T-cell (primary cell): ENCODE results near the gene ANKS6. TPM values are rescaled to one million over a fixed set of nuclear protein-coding genes. Genes with fewer than 3 reads are reported as not detected.
A peak's percentile ranks its signal among the peaks of the same experiment; 100 is the strongest.

ENCODE experiments used
- ATAC-seq, 4 experiments: fragments of 200-7000 bp in 3 of 4; fragments of 150-1000 bp in 1 of 4; cut with Tn5 transposase; replicated peaks in 1 of 4; 1 replicate in 3 of 4; 2 replicates in 1 of 4; pipeline ENCODE4 v1.10.0; 2021; ENCODE audit warnings: moderate library complexity in 3 of 4, mild to moderate bottlenecking in 2 of 4, moderate number of reproducible peaks in 1 of 4
- CTCF ChIA-PET, 2 donors: fragments of 300-600 bp; sonication (Branson Sonifier 250); formaldehyde crosslinking; loops; one replicate each; lab custom pipeline; 2022; ENCODE audit warnings: antibody characterized with exemption in 2 of 2; lab: Charles Lee
- POLR2A ChIA-PET, 2 donors: fragments of 300-600 bp; sonication (Branson Sonifier 250); formaldehyde crosslinking; loops; one replicate each; lab custom pipeline; 2022; ENCODE audit warnings: antibody characterized with exemption in 2 of 2; lab: Charles Lee
- DNase-seq, 35 experiments: peaks; one replicate each; pipeline versions ENCODE4 v3.0.0 to v3.0.0-alpha.2; 2013 to 2023
- H3K27ac ChIP-seq: one replicate; pipeline ENCODE4 v1.5.1; 2013; ENCODE audit warnings: low read length
- H3K27me3 ChIP-seq, 2 experiments: replicated peaks in 1 of 2; 1 replicate in 1 of 2; 2 replicates in 1 of 2; pipeline versions ENCODE4 v1.6.1 to v1.7.0; 2013; ENCODE audit warnings: low read length in 1 of 2, mixed read lengths in 1 of 2; ENCODE audit not compliant: control insufficient read depth in 2 of 2, insufficient read depth in 2 of 2; ENCODE audit errors: extremely low read depth in 1 of 2
- H3K36me3 ChIP-seq, 2 donors: 1 replicate in 1 of 2; 2 replicates in 1 of 2; pipeline versions ENCODE4 v1.6.1 to v1.7.0; 2013; ENCODE audit warnings: low read length in 1 of 2; ENCODE audit not compliant: control insufficient read depth in 2 of 2, insufficient read depth in 1 of 2; ENCODE audit errors: extremely low read depth in 1 of 2
- H3K4me1 ChIP-seq, 2 experiments: 1 replicate in 1 of 2; 2 replicates in 1 of 2; pipeline versions ENCODE4 v1.6.1 to v1.7.0; 2013; ENCODE audit warnings: low read length in 2 of 2, mixed read lengths in 1 of 2; ENCODE audit not compliant: insufficient read depth in 2 of 2, control insufficient read depth in 1 of 2; ENCODE audit errors: extremely low read depth in 1 of 2
- H3K4me3 ChIP-seq, 2 donors: 1 replicate in 1 of 2; 2 replicates in 1 of 2; pipeline versions ENCODE4 v1.5.1 to v1.7.0; 2013; ENCODE audit warnings: mild to moderate bottlenecking in 2 of 2, low read length in 1 of 2, moderate library complexity in 1 of 2; ENCODE audit not compliant: control insufficient read depth in 1 of 2; ENCODE audit errors: extremely low read depth in 1 of 2
- H3K9me3 ChIP-seq: 2 replicates; pipeline ENCODE4 v1.7.0; 2013
- H3K27ac Mint-ChIP-seq, 2 donors: one replicate each; pipeline ENCODE4 v1.8.0; 2020 to 2021; ENCODE audit warnings: mild to moderate bottlenecking in 2 of 2, mixed read lengths in 2 of 2
- H3K27me3 Mint-ChIP-seq, 2 donors: one replicate each; pipeline ENCODE4 v1.8.0; 2021 to 2022; ENCODE audit warnings: mixed read lengths in 2 of 2
- H3K36me3 Mint-ChIP-seq: one replicate; pipeline ENCODE4 v1.8.0; 2021; ENCODE audit warnings: mixed read lengths
- H3K4me1 Mint-ChIP-seq, 3 donors: one replicate each; pipeline ENCODE4 v1.8.0; 2020 to 2022; ENCODE audit warnings: mixed read lengths in 3 of 3, mild to moderate bottlenecking in 1 of 3
- H3K4me3 Mint-ChIP-seq, 3 donors: one replicate each; pipeline ENCODE4 v1.8.0; 2020 to 2022; ENCODE audit warnings: mild to moderate bottlenecking in 3 of 3, mixed read lengths in 3 of 3, moderate library complexity in 3 of 3
- H3K9me3 Mint-ChIP-seq, 3 donors: one replicate each; pipeline ENCODE4 v1.8.0; 2020 to 2022; ENCODE audit warnings: mixed read lengths in 3 of 3
- WGBS: methylation state at CpG from one replicate; pipeline ENCODE4 v1.1.5; 2013; ENCODE audit warnings: missing lambda C conversion rate; ENCODE audit not compliant: insufficient coverage; 5-methylcytosine and 5-hydroxymethylcytosine counted together
- total RNA-seq, 35 experiments: library from RNA in 6 of 35; stranded (reverse) in 6 of 35; fragments of 120-200 nt in 1 of 35; gene quantifications; one replicate each; pipeline versions ENCODE4 v1.2.1 to v1.2.4 and lab custom pipeline; 2013 to 2026

The ANKS6 gene
- total RNA-seq, 5 donors from 2014 or later (not counting 1 experiment from before 2014, with no cell fraction given): 11.7 to 19.0 (median 14.1) TPM

- ChIA-PET POLR2A (no interaction called here), CTCF (no interaction called here)
- Mint-ChIP-seq H3K36me3 (peaks cover 47% of the 10 kb centered on the region), H3K4me1 (no peaks in the 10 kb centered on the region), H3K9me3 (no peaks in the 10 kb centered on the region), H3K27ac (no peak overlapping the region), H3K27me3 (no peaks in the 10 kb centered on the region), H3K4me3 (no peak overlapping the region)
- Histone ChIP-seq H3K36me3 (peaks cover 2 to 19% of the 10 kb centered on the region in 2 donors), H3K27me3 (no peaks in the 10 kb centered on the region), H3K27ac (no peak overlapping the region), H3K4me3 (no peak overlapping the region), H3K9me3 (no peaks in the 10 kb centered on the region), H3K4me1 (no peaks in the 10 kb centered on the region)
- DNase-seq (no peak), ATAC-seq (no peak)
- WGBS: 93% methylated on average over 8 of the region's 8 CpGs
Observed at GRCh38 chr9:98778251-98778650, 18.1 kb downstream of the ANKS6 start.

- no peaks in the 10 kb centered on the region for H3K27me3 Mint-ChIP-seq
- H3K4me3 Mint-ChIP-seq: no peak overlapping the region
- Histone ChIP-seq H3K4me1 (no peaks in the 10 kb centered on the region), H3K27ac (no peak overlapping the region), H3K27me3 (no peaks in the 10 kb centered on the region), H3K4me3 (no peak overlapping the region), H3K36me3 (peaks cover 8 to 23% of the 10 kb centered on the region in 2 donors), H3K9me3 (no peaks in the 10 kb centered on the region)
- ChIA-PET POLR2A (no interaction called here), CTCF (no interaction called here)
- H3K4me1 Mint-ChIP-seq: no peaks in the 10 kb centered on the region
- 83% methylated on average over 2 of the region's 4 CpGs for WGBS
- H3K27ac Mint-ChIP-seq: no peak overlapping the region
- H3K36me3 Mint-ChIP-seq: peaks cover 53% of the 10 kb centered on the region
- DNase-seq (no peak), ATAC-seq (no peak)
- H3K9me3 Mint-ChIP-seq: no peaks in the 10 kb centered on the region
Observed at GRCh38 chr9:98777618-98778017, 18.7 kb downstream of the ANKS6 start.

- peak in 2 of 4 experiments; percentile 37 to 45 for ATAC-seq
- no peaks in the 10 kb centered on the region for H3K4me1 Mint-ChIP-seq
Observed at GRCh38 chr9:98775831-98776441, 20.4 kb downstream of the ANKS6 start.

GRCh38 chr9:98774746-98775145 lies 21.6 kb downstream of the ANKS6 start:
- no peaks in the 10 kb centered on the region for H3K9me3 ChIP-seq
- Mint-ChIP-seq H3K9me3 (no peaks in the 10 kb centered on the region), H3K4me3 (no peak overlapping the region), H3K36me3 (peaks cover 57% of the 10 kb centered on the region), H3K27me3 (no peaks in the 10 kb centered on the region), H3K27ac (no peak overlapping the region), H3K4me1 (no peaks in the 10 kb centered on the region)
- no peaks in the 10 kb centered on the region for H3K27me3 ChIP-seq
- no peak overlapping the region for H3K4me3 ChIP-seq
- ChIA-PET POLR2A (no interaction called here), CTCF (interaction anchor here in 1 of 2 donors (0.6 to 0.8 kb wide), 2 partner anchors 9 kb away, joined by 3 read pairs; no protein-coding TSS in a partner anchor)
- 83% methylated on average over 4 of the region's 9 CpGs for WGBS
- ATAC-seq (no peak), DNase-seq (peak in 17 of 35 experiments; percentile 4 to 51 (median 19))
- no peaks in the 10 kb centered on the region for H3K4me1 ChIP-seq
- peaks cover 27 to 41% of the 10 kb centered on the region in 2 donors for H3K36me3 ChIP-seq
- H3K27ac ChIP-seq: no peak overlapping the region

More at GRCh38 chr9:98775831-98776441, 20.4 kb downstream of the ANKS6 start:
- Mint-ChIP-seq H3K4me3 (no peak overlapping the region), H3K27ac (no peak overlapping the region), H3K27me3 (no peaks in the 10 kb centered on the region), H3K9me3 (no peaks in the 10 kb centered on the region), H3K36me3 (peaks cover 49% of the 10 kb centered on the region)
- Histone ChIP-seq H3K27me3 (no peaks in the 10 kb centered on the region), H3K4me3 (no peak overlapping the region), H3K9me3 (no peaks in the 10 kb centered on the region), H3K27ac (no peak overlapping the region), H3K4me1 (no peaks in the 10 kb centered on the region), H3K36me3 (peaks cover 21 to 32% of the 10 kb centered on the region in 2 donors)
- DNase-seq: peak in 12 of 35 experiments; percentile 6 to 57 (median 16)
- ChIA-PET POLR2A (no interaction called here), CTCF (interaction anchor here (0.5 to 0.9 kb wide), 10 partner anchors 10 to 1483 kb away, joined by 3 to 7 read pairs (median 3); no protein-coding TSS in a partner anchor)
- WGBS: 68% methylated on average over 3 of the region's 8 CpGs

- peaks cover 27 to 41% of the 10 kb centered on the region in 2 donors for H3K36me3 ChIP-seq
- peaks cover 58% of the 10 kb centered on the region for H3K36me3 Mint-ChIP-seq
- ChIA-PET POLR2A (no interaction called here), CTCF (interaction anchor here (0.6 to 1.0 kb wide), 5 partner anchors 15 to 881 kb away, joined by 3 to 6 read pairs (median 4); no protein-coding TSS in a partner anchor)
- WGBS: 100% methylated on average over 9 of the region's 15 CpGs
- no peak overlapping the region for H3K27ac ChIP-seq
- H3K4me3 ChIP-seq: no peak overlapping the region
- no peaks in the 10 kb centered on the region for H3K4me1 ChIP-seq
- H3K27me3 Mint-ChIP-seq: no peaks in the 10 kb centered on the region
- no peaks in the 10 kb centered on the region for H3K4me1 Mint-ChIP-seq
- H3K4me3 Mint-ChIP-seq: no peak overlapping the region
- ATAC-seq (no peak), DNase-seq (no peak)
- no peak overlapping the region for H3K27ac Mint-ChIP-seq
- H3K9me3 ChIP-seq: no peaks in the 10 kb centered on the region
- H3K27me3 ChIP-seq: no peaks in the 10 kb centered on the region
- H3K9me3 Mint-ChIP-seq: no peaks in the 10 kb centered on the region
Observed at GRCh38 chr9:98773721-98774120, 22.6 kb downstream of the ANKS6 start.

- ChIA-PET POLR2A (no interaction called here), CTCF (no interaction called here)
- 87% methylated on average over 13 of the region's 13 CpGs for WGBS
- no peaks in the 10 kb centered on the region for H3K4me1 ChIP-seq
- Mint-ChIP-seq H3K4me3 (no peak overlapping the region), H3K36me3 (peaks cover 60% of the 10 kb centered on the region), H3K9me3 (no peaks in the 10 kb centered on the region), H3K27ac (no peak overlapping the region), H3K4me1 (no peaks in the 10 kb centered on the region), H3K27me3 (no peaks in the 10 kb centered on the region)
- no peak overlapping the region for H3K27ac ChIP-seq
- H3K4me3 ChIP-seq: no peak overlapping the region
- DNase-seq (no peak), ATAC-seq (no peak)
- no peaks in the 10 kb centered on the region for H3K27me3 ChIP-seq
- no peaks in the 10 kb centered on the region for H3K9me3 ChIP-seq
- peaks cover 27 to 47% of the 10 kb centered on the region in 2 donors for H3K36me3 ChIP-seq
Observed at GRCh38 chr9:98772364-98773155, 23.8 kb downstream of the ANKS6 start.
